ENCODE measurements around the gene EPHX1.
"Not testable (repeated sequence)": the region's sequence is repeated elsewhere in the genome, so short reads cannot be mapped to it uniquely, and the experiment has no call there.

The EPHX1 gene

DNA sequence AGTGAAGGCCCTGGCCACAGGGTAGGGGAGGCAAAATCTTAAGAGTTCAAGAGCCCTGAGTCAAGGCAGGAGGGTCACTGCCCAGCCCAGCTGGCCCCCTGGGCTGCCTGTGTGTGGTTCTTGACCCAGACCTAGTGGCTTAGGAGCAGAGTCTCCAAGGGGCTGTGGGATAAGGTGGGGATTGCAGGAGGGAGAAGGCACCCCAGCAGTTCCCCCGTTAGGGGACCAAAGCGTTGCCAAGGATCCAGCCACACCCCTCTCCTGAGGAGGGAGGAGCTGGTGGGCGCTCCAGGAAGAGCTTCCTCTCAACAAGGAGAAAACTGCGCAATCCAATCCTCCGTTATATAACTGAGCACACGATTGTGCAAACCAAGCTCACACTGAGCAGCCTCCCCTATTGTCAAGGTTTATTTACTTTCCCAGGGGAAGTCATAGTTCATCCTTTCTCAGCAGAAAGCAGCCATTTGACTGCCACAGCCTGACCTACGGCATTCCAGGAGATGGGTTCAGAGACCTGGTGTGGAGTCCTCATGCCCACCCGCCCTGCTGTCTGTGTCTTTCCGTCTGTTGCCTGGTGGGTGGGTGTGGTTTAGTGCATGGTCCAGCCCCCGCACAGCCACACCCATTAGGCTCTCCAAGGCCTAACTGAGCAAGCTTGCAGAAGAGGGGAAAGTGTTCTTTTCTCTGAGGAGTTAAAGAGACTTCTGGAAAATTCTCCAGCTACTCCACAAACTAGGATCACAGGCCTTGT, 3.5 kb downstream of the EPHX1 start:
- Histone ChIP-seq H2AFZ (ENCODE audit: low read depth, low read length) (no peak overlapping the region), H3K9me3 (ENCODE audit: insufficient read depth, low read length) (no peaks in the 10 kb centered on the region)

DNA sequence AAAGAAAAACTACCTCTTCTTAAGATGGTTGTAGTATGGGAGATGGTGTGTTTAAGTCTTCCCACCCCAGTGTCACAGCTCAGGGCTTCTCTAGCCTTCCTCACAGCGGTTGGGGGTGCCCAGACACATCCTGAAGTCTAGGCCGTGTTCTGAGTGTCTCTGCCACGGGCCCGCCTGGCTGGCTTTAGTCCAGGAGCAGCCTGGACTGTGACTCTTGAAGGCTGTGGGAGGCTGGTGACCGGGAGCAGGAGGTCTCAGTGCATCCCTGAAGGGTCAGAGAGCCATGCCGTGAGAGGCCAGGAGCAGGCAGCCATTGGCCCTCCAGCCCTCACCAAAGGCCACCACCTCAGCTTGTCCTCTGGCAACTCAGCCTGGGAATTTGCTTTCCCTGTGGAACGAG, 4.5 kb downstream of the EPHX1 start:
- Histone ChIP-seq H3K4me1 (ENCODE audit: low read length) (peaks cover 10% of the 10 kb centered on the region), H3K9me3 (ENCODE audit: insufficient read depth, low read length) (no peaks in the 10 kb centered on the region), H4K20me1 (ENCODE audit: insufficient read depth, low read length) (no peaks in the 10 kb centered on the region), H3K27me3 (ENCODE audit: low read depth, low read length) (no peaks in the 10 kb centered on the region), H3K79me2 (ENCODE audit: low read length) (no peaks in the 10 kb centered on the region), H3K36me3 (replicated peaks; ENCODE audit: low read depth, low read length) (no peaks in the 10 kb centered on the region), H3K4me2 (ENCODE audit: low read length) (no peak overlapping the region), H3K27ac (ENCODE audit: low read length) (no peak overlapping the region), H3K4me3 (ENCODE audit: low read length) (no peak overlapping the region), H2AFZ (ENCODE audit: low read depth, low read length) (no peak overlapping the region), H3K9ac (ENCODE audit: low read length) (no peak overlapping the region)
- TF ChIP-seq EZH2phosphoT487 (IDR thresholded peaks at IDR 0.05; ENCODE audit: low read depth), result no peak
- TF ChIP-seq, protein P1, sequence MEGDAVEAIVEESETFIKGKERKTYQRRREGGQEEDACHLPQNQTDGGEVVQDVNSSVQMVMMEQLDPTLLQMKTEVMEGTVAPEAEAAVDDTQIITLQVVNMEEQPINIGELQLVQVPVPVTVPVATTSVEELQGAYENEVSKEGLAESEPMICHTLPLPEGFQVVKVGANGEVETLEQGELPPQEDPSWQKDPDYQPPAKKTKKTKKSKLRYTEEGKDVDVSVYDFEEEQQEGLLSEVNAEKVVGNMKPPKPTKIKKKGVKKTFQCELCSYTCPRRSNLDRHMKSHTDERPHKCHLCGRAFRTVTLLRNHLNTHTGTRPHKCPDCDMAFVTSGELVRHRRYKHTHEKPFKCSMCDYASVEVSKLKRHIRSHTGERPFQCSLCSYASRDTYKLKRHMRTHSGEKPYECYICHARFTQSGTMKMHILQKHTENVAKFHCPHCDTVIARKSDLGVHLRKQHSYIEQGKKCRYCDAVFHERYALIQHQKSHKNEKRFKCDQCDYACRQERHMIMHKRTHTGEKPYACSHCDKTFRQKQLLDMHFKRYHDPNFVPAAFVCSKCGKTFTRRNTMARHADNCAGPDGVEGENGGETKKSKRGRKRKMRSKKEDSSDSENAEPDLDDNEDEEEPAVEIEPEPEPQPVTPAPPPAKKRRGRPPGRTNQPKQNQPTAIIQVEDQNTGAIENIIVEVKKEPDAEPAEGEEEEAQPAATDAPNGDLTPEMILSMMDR (IDR thresholded peaks at IDR 0.05; ENCODE audit: low read depth, low read length), result no peak

More for the DNA sequence above, 3.5 kb downstream of the EPHX1 start:
- Histone ChIP-seq H3K36me3 (replicated peaks; ENCODE audit: low read depth, low read length) (no peaks in the 10 kb centered on the region), H3K4me1 (ENCODE audit: low read length) (peaks cover 11% of the 10 kb centered on the region), H3K79me2 (ENCODE audit: low read length) (no peaks in the 10 kb centered on the region), H3K4me3 (ENCODE audit: low read length) (no peak overlapping the region), H3K4me2 (ENCODE audit: low read length) (no peak overlapping the region), H3K9ac (ENCODE audit: low read length) (no peak overlapping the region), H3K27ac (ENCODE audit: low read length) (no peak overlapping the region), H3K27me3 (ENCODE audit: low read depth, low read length) (no peaks in the 10 kb centered on the region), H4K20me1 (ENCODE audit: insufficient read depth, low read length) (no peaks in the 10 kb centered on the region)
- TF ChIP-seq EZH2phosphoT487 (IDR thresholded peaks at IDR 0.05; ENCODE audit: low read depth), result no peak
- TF ChIP-seq, protein P1 (IDR thresholded peaks at IDR 0.05; ENCODE audit: low read depth, low read length), result no peak

DNA sequence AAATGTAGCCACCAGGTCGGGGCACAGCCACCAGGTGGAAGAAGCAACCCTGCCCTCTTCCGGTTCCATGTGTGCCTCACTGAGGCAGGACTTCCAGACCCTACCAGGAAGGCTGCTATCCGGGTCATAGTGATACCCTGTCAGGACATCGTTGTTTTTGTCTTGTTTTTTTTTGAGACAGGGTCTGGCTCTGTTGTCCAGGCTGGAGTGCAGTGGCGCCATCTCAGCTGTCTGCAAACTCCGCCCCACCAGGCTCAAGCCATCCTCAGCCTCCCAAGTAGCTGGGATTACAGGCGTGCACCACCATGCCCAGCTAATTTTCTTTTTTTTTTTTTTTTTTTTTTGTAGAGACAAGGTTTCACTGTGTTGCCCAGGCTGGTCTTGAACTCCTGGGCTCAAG, 5.2 kb downstream of the EPHX1 start:
- not testable (repeated sequence) for H3K4me3 ChIP-seq (ENCODE audit: low read length); H2AFZ ChIP-seq (ENCODE audit: low read depth, low read length); H3K9ac ChIP-seq (ENCODE audit: low read length); H3K79me2 ChIP-seq (ENCODE audit: low read length); H3K36me3 ChIP-seq (replicated peaks; ENCODE audit: low read depth, low read length); H3K4me1 ChIP-seq (ENCODE audit: low read length); H4K20me1 ChIP-seq (ENCODE audit: insufficient read depth, low read length); H3K9me3 ChIP-seq (ENCODE audit: insufficient read depth, low read length); H3K4me2 ChIP-seq (ENCODE audit: low read length); H3K27me3 ChIP-seq (ENCODE audit: low read depth, low read length); H3K27ac ChIP-seq (ENCODE audit: low read length)

DNA sequence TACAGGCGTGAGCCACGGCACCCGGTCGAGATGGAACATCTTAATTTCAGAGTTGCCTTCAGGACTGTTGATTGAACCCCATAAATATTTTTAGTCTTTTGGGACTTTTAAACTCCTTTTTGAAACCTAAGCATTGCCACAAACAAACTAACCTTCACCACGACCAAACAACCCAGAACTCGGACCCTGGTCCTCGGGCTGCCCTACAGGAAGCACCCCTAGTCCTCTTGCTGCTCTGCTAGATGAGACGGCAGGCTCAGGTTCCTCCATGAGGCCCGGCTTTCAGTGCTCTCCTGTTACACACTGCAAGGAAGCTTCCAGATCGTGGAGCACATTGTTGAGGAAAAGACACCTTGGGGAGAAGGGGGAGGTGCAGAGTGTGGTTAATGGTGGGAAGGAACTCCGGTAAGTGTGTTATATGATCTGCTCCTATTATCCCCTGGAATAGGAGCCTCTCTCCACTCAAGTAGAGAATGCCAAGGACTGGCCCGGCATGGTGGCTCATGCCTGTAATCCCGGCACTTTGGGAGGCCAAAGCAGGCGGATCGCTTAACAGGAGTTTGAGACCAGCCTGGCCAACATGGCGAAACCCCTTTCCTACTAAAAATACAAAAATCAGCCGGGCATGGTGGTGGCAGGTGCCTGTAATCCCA, 5.7 kb downstream of the EPHX1 start:
- Histone ChIP-seq H3K27me3 (ENCODE audit: low read depth, low read length) (no peaks in the 10 kb centered on the region), H3K9ac (ENCODE audit: low read length) (no peak overlapping the region), H3K27ac (ENCODE audit: low read length) (no peak overlapping the region), H3K79me2 (ENCODE audit: low read length) (no peaks in the 10 kb centered on the region), H2AFZ (ENCODE audit: low read depth, low read length) (no peak overlapping the region), H4K20me1 (ENCODE audit: insufficient read depth, low read length) (no peaks in the 10 kb centered on the region), H3K4me2 (ENCODE audit: low read length) (no peak overlapping the region), H3K4me1 (ENCODE audit: low read length) (peaks cover 7% of the 10 kb centered on the region), H3K4me3 (ENCODE audit: low read length) (no peak overlapping the region), H3K9me3 (ENCODE audit: insufficient read depth, low read length) (no peaks in the 10 kb centered on the region), H3K36me3 (replicated peaks; ENCODE audit: low read depth, low read length) (no peaks in the 10 kb centered on the region)
- no peak for TF ChIP-seq EZH2phosphoT487 (IDR thresholded peaks at IDR 0.05; ENCODE audit: low read depth)
- TF ChIP-seq, protein P1 (IDR thresholded peaks at IDR 0.05; ENCODE audit: low read depth, low read length), result no peak

Data from OCI-LY3 (cell line).